Stimulated activated CD4-positive, alpha-beta T cell treated with anti-CD3 and anti-CD28 coated beads, Interleukin-12 subunit alpha, Interleukin-12 subunit beta, amount 100 ng/mL, for 48 hours (primary cell): ENCODE results near the gene AVEN.
A peak's percentile ranks its signal among the peaks of the same experiment; 100 is the strongest.
"Not testable (repeated sequence)": the region's sequence is repeated elsewhere in the genome, so short reads cannot be mapped to it uniquely, and the experiment has no call there.

ENCODE experiments used
- DNase-seq, 3 donors: peaks; one replicate each; pipeline ENCODE4 v3.0.0-alpha.2; 2020; ENCODE audit warnings: low read depth in 2 of 3, low spot score in 1 of 3

AVEN gene

DNA sequence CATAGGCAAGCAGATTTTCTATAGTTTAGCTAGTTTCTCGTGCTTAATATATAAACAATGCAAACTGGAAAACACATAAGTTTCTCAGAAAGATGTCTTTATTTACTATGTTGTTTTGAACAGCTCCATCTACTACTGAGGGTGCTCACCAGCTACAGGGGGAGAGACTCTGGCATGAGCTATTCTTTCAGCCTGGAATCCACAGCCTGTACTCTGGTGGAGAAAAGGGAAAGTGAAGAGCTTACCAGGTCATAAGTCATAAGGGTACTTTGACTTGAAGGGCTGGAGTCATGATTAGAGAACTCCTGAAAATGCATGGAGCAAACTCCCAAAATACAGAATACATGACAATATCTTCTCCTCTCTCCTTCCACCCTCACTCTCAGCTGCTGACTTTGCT is 4.4 kb upstream of the AVEN start:
- no peak for DNase-seq

DNA sequence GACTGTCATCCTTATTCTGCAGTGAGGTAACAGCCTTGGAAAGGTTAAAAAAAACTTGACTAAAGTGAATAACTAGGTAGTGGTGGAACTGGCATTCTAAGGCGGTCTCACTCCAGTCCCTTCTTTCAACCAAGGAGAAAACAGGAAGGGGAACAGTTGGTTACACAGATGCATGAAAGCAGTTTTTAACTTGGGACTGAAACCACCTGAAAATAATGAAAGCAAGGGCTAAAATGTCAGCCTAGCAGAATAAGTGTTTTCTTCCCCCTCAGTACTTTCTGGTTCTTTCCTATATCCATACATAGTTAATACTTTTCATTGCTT is 748 bp upstream of the AVEN start:
- no peak for DNase-seq

DNA sequence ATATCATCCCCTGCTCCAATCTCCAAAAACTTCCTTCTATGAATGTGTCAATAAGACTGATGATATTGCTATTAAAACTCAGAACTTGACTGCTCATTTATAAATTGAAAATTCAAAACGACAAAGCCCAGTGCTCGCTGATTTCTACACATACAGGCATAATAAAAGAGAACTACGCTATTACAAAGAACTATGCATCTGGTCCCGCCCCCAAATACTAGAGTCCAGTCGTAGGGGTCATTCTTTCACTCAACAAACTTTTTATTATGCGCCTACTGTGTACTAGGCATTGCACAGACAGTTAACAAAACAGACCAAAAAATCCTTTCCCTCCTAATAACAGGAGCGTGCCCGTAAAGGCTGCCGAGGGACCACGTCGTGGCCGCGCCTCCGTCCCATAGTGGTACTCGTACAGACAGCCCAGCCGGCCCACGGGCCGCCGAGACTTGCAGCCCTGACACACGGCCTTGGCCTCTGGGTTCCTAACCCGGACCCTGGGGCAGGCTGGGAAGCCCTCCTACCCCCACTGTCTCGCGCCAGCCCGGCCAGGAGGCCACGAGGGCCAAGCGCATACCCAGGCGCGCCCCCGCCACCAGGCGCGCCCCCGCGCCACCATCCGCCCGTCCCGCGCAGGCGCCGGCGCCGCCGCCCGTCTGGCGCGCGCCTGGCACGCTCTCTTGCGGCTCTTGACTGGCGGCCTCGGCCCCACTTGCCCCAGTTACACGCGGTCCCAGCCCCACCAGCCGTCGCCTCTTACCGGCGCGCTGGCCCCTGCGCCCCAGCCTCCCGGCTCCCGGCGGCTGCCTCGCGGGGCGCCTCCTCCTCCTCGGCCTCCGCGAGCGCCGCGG is 757 bp downstream of the AVEN start:
- peak; percentile 46 to 62 (median 49) for DNase-seq

DNA sequence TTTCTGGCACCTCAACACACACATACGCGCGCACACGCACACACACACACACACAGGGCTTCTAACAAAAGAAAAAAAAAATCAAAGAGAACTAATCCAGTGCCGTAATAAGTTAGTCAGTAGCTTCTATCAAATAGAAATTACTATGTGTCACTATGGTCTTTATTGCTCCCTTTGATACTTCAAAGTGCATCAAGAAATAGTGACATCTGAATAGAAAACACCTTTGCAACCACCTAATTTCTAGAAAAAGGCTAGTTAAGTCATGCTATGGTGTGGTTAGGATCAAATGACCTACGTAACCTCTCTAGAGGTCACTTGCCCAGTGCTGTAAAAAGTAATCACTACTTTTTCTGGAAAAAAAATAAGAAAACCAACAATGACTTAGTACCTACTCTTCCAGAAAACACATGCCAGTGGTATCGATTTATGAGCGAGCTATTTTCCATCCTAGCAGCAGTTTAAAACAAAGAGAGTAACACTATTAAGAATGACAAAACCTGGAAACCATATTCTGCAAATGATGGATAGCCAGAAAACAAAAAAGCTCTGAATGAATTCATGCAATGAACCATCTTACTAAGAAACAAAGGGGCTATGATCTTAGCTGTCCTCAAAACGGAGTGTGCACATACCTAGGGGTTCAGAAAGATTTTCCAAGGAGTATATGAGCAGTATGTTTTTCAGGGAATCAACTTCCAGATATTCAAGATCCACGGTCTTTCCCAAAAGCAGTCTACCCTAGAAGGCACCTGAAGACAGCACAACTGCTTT is 6.8 kb downstream of the AVEN start:
- no peak for DNase-seq

DNA sequence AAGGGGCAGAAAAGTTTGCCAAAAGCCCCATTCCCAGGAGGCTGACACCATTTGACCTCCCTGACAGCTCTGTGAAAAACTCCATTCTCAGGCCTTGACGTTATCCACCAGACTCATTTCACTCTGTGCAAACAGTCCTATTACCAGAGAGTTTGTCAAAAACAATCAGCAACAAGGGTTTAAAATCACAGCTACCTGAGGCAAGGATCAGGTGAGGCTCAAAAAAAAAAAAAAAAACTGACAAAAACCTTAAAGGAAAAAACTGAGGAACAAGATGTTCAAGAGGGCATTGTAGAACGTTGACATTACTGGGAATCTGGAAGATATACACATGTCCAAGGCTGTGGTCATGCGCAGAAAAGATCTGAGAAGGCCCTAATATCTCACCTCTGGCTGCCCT is 11.4 kb downstream of the AVEN start:
- no peak for DNase-seq

DNA sequence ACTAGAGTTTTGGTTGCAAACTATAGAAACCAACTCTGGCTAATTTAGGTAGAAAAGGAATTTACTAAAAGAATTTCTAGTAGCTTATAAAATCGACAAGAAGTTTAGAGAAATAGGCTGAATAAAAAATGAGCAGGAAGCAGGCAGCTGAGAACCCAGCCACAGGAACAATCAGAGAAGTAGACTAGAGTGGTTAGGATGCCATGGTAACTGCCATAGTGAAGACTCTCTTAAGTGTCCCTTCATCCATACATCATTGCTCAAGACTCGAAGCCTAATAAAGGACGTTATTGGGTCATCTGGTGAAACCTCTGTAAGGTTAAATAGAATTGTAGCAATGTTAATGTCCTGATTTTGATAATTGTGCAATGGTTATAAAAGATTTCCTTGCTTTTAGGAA is 13.8 kb downstream of the AVEN start:
- DNase-seq: no peak

DNA sequence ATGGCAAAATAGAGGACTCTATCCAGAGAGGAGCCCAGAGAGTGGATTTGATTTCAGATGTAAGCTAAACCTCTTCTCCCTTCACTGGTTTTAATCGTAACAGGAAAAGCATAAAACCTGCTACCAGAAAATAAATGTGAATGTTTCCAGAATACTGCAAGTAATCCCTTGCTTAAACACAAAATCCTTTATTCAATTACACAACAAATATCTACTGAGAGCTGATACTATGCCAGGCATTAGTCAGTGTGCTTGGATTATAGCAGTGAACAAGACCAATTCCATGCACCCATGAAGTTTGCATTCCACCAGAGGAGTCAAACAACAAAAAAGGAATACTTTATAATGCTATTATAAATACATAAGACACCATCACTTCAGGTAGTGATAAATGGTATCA is 15.1 kb downstream of the AVEN start:
- no peak for DNase-seq

DNA sequence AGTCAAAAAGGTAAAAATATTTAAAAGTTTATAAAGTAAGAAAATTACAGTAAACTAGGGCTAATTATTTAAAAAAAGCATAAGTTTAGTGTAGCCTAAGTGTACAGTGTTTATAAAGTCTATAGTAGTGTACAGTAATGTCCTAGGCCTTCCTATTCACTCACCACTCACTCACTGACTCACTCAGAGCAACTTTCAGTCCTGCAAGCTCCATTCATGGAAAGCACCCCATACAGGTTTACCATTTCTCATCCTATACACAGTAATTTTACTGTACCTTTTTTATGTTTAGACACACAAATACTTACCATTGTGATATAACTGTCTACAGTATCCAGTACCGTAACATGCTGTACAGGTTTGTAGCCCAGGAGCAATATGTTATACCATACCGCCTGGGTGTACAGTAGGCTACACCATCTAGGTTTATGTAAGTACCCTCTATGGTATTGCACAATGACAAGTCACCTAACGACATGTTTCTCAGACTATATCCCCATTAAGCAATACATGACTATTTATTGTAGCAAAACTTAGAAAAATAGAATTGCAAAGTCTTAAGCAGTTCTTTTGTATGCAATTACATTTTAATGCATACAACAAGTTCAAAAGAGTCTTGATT is 19.5 kb downstream of the AVEN start:
- no peak for DNase-seq

DNA sequence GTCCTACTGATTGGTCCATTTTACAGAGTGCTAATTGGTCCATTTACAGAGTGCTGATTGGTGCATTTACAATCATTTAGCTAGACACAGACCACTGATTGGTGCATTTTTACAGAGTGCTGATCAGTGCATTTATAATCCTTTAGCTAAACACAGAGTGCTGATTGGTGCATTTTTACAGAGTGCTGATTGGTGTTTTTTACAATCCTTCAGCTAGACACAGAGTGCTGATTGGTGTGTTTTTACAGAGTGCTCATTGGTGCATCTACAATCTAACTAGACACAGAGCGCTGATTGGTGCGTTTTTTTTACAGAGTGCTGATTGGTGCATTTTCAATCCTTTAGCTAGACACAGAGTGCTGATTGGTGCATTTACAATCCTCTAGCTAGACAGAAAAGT is 20.3 kb downstream of the AVEN start:
- DNase-seq: not testable (repeated sequence)

DNA sequence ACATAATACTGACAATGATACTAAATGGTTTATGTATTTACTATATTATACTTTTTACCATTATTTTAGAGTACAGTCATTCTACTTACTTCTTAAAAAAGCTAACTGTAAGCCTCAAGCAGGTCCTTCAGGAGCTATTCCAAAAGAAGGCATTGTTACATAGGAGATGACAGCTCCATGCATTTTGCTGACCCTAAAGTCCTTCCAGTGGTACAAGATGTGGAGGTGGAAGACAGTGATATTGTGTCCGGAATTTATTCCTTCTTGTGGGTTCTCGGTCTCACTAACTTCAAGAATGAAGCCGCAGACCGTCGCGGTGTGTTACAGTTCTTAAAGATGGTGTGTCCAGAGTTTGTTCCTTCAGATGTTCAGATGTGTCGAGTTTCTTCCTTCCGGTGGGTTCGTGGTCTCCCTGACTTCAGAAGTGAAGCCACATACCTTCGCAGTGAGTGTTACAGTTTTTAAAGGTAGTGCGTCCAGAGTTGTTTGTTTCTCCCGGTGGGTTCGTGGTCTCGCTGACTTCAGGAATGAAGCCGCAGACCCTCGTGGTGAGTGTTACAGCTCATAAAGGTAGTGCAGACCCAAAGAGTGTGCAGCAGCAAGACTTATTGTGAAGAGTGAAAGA is 20.9 kb downstream of the AVEN start:
- DNase-seq: peak in 1 of 3 donors; percentile 4

DNA sequence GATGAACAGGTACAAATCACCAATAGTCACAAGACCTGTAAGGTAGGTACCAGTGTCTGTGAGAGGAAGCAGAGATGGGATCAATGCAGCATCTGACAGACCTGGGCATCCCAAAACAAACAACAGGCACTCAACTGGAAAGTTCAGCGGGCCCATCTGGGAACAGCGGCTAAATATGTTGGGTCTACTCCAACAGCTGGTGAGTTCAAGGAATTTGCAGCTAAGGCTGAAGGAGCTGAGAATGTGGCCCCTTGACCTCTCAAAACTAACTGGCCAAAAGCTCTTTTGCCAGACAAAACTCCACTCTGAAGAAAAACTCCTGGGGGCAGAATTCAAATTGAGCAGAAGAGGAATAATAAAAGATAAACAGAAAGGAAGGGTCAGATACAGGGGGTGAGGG is 24.4 kb downstream of the AVEN start:
- no peak for DNase-seq

DNA sequence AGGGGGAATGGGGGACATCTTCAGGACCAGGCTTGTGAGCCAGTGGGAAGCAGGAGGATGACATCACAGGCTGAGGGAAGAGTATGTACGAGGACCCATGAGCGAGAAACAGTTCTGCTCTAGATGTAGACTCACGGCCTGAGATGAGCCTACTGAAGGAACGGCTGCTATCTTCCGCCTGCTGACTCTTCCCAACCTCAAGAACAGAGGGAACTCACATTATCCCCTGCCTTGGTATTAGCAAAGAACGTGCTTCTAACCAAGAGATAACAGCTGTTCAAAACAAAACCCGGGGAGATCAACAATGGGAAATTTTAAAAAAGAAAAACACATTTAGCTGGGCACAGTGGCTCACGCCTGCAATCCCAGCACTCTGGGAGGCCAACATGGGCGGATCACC is 25.3 kb downstream of the AVEN start:
- DNase-seq: no peak

DNA sequence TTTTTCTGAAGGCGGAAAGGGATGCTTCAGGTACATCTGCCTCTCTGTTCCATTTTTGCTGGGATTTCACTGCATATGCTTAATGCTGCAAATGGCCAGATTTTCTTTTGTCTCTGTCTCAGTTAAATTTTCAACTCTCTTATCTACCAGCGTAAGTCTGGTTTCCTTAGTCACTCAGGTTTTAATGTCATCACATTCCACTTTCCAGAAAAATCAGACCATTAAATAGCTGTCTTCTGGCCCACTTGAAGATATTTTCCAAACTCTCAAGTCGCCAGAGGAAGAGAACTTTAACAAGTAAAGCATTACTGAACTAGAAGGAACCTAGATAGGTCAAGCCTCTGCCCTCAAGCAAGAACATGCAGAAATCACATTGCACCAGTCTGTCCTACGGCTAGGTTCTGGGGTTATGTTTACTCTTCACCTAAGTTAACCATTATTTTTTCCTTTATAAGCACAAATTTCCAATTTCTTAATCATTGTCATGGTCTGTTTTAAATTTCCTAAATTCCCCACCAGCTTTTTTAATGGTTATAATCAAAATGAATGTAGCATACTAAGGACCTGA is 26.5 kb downstream of the AVEN start:
- DNase-seq: no peak

DNA sequence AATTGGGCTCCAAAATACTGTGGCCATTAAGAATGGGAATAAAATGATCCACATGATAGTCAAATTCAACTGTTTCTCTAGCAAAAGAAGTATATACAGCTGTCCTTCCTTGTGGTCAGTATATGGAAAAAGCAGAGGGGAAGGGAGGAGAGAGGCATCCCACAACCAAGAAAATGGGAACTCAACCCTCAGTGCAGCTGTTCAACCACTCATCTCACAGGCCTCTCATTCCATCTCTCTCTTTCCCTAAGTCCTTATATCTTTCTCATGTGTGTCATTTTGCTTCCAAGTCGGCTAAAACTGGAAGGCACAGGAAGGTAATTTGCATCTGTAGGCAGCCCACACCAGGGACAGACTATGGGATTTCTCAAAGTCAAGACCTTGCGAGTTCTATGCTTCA is 27.5 kb downstream of the AVEN start:
- no peak for DNase-seq

DNA sequence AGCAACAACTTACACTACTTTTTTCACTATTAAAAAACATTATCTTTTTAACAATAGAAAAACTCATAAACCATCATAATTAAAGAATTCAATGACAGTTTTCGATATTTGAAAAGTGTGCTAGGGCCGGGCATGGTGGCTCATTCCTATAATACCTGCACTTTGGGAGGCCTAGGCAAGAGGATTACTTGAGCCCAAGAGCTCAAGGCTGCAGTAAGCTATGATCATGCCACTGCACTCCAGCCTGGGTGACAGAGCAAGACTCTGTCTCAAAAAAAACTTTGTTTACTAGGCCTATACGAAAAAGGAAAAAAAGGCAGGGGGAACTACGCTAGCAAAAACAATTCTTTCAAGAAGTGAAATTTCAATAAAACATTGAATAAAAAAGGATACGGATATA is 28.1 kb downstream of the AVEN start:
- no peak for DNase-seq

DNA sequence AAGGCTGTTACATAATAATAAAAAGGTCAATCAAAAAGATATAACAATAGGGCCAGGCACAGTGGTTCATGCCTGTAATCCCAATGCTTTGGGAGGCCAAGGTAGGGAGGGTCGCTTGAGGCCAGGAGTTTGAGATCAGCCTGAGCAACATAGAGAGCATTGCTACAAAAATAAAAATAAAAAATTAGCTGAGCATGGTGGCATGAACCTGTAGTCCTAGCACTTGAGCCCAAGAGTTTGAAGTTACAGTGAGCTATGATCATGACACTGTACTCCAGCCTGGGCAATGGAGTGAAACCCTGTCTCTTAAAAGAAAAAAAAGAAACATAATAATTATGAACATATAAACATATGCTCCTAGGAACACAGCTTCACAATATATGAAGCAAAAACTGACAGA is 29.3 kb downstream of the AVEN start:
- no peak for DNase-seq

DNA sequence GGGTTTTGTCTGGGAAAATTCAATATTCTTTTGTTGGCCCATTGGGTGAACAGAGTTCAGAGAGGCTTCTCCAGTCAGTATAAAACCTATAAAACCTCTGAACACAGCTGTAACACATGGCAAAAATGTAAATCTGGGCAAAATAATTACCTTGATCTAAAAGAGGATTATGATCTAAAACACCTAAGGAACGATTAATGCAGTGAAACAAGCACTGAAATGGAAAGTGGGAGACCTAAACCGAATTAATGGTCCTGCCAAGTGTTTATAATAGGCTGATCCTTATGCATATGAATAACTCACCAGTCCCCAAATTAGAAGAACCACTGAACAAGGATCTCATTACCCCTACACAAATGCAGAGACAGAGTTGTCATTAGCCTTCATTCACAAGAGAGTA is 32.6 kb downstream of the AVEN start:
- DNase-seq: no peak

DNA sequence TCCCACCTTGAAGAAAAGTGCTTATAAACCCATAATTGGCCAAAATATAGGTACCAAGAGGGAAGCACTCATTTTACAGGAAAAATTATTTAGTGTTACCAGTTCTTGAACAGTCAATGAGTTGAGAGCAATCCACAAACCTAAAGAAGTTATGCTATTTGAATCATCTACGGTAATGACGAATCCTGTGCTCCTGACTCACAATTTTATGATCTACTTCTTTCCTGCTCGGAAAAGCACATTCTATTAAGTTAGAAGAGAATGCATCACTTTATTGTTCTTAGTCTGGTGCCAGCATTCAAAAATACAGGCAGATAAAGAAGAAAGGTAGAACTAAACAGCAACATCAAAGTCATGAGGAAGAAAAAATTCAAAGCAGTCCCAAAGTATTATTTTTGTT is 37.5 kb downstream of the AVEN start:
- DNase-seq: no peak

DNA sequence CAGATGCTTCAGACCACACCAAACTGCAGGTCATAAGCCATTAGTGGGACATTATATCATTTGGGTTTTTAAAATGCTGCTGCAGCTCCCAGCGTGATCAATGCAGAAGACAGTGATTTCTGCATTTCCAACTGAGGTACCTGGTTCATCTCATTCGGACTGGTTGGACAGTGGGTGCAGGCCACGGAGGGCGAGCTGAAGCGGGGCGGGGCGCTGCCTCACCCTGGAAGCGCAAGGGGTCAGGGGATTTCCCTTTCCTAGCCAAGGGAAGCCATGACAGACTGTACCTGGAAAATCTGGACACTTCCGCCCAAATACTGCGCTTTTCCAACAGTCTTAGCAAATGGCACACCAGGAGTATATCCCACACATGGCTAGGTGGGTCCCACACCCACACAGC is 43.3 kb downstream of the AVEN start:
- DNase-seq: not testable (repeated sequence)

DNA sequence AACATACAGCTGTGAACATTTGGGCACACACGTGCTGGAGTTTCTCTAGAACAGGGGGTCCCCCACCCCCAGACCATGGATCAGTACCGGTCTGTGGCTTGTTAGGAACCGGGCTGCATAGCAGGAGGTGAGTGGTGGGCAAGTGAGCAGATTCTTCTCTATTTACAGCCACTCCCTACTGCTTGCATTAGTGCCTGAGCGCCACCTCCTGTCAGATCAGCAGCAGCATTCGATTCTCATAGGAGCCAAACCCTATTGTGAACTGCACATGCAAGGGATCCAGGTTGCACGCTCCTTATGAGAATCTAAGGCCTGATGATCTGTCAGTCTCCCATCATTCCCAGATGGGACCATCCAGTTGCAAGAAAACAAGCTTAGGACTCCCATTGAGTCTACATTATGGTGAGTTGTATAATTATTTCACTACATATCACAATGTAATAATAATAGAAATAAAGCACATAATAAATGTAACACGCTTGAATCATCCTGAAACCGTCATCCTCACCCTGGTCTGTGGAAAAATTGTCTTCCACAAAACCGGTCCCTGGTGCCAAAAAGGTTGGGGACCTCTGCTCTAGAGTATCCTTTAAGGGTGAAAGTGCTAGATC is 44.9 kb downstream of the AVEN start:
- DNase-seq: no peak

DNA sequence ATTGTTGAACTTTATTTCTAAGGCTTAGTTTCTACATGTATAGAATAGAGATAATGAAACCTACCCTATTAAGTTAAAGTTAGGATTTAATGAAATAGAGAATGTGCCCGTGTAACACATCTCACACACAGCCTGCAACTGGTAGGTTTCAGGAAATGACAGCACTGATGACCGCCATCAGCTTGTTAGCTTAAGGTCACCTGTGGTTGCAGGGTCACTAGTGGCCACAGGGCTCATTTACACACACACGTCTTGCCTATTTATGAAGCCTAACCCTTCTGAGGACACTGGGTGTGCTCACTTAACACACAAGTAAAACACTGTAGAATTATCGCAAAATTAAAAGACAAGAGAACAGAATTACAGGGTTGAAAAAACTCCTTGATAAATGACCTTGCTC is 50.6 kb downstream of the AVEN start:
- DNase-seq: no peak
